HG03175 (cell line): ENCODE results near the gene FOXRED2.
"Not testable (repeated sequence)": the region's sequence is repeated elsewhere in the genome, so short reads cannot be mapped to it uniquely, and the experiment has no call there.

ENCODE experiments used
- ATAC-seq: cut with Tn5 transposase; IDR thresholded peaks from one replicate; pipeline ENCODE4 v1.9.1; 2021; ENCODE audit warnings: mild to moderate bottlenecking, moderate library complexity; ENCODE audit not compliant: unreplicated experiment

Gene FOXRED2

GRCh38 chr22:36519906-36520305 lies 13.1 kb upstream of the FOXRED2 start:
- ATAC-seq = not testable (repeated sequence)

GRCh38 chr22:36514766-36515165 lies 7.9 kb upstream of the FOXRED2 start:
- no peak for ATAC-seq

GRCh38 chr22:36512991-36513390 lies 6.2 kb upstream of the FOXRED2 start:
- no peak for ATAC-seq

- ATAC-seq = no peak
Measured at GRCh38 chr22:36512333-36512732, 5.5 kb upstream of the FOXRED2 start.

- ATAC-seq = no peak
Measured at GRCh38 chr22:36510966-36511881, 4.4 kb upstream of the FOXRED2 start.

- ATAC-seq = no peak
Measured at GRCh38 chr22:36510384-36510783, 3.5 kb upstream of the FOXRED2 start.

- ATAC-seq = no peak
Measured at GRCh38 chr22:36507518-36508010, 724 bp upstream of the FOXRED2 start.

- ATAC-seq = no peak
Measured at GRCh38 chr22:36505998-36506635, 723 bp downstream of the FOXRED2 start.

GRCh38 chr22:36497910-36498665 lies 8.8 kb downstream of the FOXRED2 start:
- no peak for ATAC-seq

- peak; percentile 52 for ATAC-seq
Measured at GRCh38 chr22:36493690-36494110, 13.1 kb downstream of the FOXRED2 start.

GRCh38 chr22:36492109-36492508 lies 14.7 kb downstream of the FOXRED2 start:
- no peak for ATAC-seq

GRCh38 chr22:36491155-36491554 lies 15.7 kb downstream of the FOXRED2 start:
- no peak for ATAC-seq

- ATAC-seq = no peak
Measured at GRCh38 chr22:36486619-36487384, 20.0 kb downstream of the FOXRED2 start.

- ATAC-seq = peak; percentile 84
Measured at GRCh38 chr22:36481393-36482168, 25.3 kb downstream of the FOXRED2 start, which contains the start of gene TXN2. Gene TXN2, minus strand, starts transcription at chr22:36481640. Its CDS starts 803 bp downstream, at chr22:36480837.

GRCh38 chr22:36480941-36481392 lies 25.9 kb downstream of the FOXRED2 start:
- no peak for ATAC-seq

GRCh38 chr22:36478966-36479365 lies 27.9 kb downstream of the FOXRED2 start:
- no peak for ATAC-seq

- ATAC-seq = no peak
Measured at GRCh38 chr22:36475341-36475740, 31.5 kb downstream of the FOXRED2 start.

GRCh38 chr22:36472689-36473088 lies 34.2 kb downstream of the FOXRED2 start:
- no peak for ATAC-seq

GRCh38 chr22:36471341-36471821 lies 35.5 kb downstream of the FOXRED2 start:
- ATAC-seq = no peak
